CD14-positive monocyte (primary cell): Measurements from ENCODE around the gene KIRREL1. TPM values are rescaled to one million over a fixed set of nuclear protein-coding genes. Genes with fewer than 3 reads are reported as not detected.

Source experiments
- DNase-seq, 3 donors: peaks; one replicate each; pipeline ENCODE4 v3.0.0-alpha.2; 2011 to 2022
- H2AFZ ChIP-seq: 2 replicates; pipeline ENCODE4 v1.6.0; 2012; ENCODE audit warnings: mild to moderate bottlenecking, low read depth, low read length, inconsistent platforms; ENCODE audit not compliant: insufficient read depth, poor library complexity, severe bottlenecking
- H3K27ac ChIP-seq, 2 donors: 1 replicate in 1 of 2; 2 replicates in 1 of 2; pipeline ENCODE4 v1.5.1; 2012 to 2013; ENCODE audit warnings: low read length in 2 of 2, control low read depth in 1 of 2, inconsistent platforms in 1 of 2, low read depth in 1 of 2, mild to moderate bottlenecking in 1 of 2
- H3K27me3 ChIP-seq, 2 donors: one replicate each; pipeline versions ENCODE4 v1.6.0 to v1.6.1; 2011 to 2013; ENCODE audit warnings: low read length in 2 of 2; ENCODE audit not compliant: control insufficient read depth in 2 of 2, insufficient read depth in 2 of 2
- H3K36me3 ChIP-seq, 2 donors: replicated peaks in 1 of 2; 1 replicate in 1 of 2; 2 replicates in 1 of 2; pipeline versions ENCODE4 v1.5.1 to v1.6.1; 2012 to 2013; ENCODE audit warnings: low read length in 2 of 2, control low read depth in 1 of 2, inconsistent platforms in 1 of 2, mild to moderate bottlenecking in 1 of 2; ENCODE audit not compliant: insufficient read depth in 2 of 2, control insufficient read depth in 1 of 2
- H3K4me1 ChIP-seq, 2 donors: 1 replicate in 1 of 2; 2 replicates in 1 of 2; pipeline versions ENCODE4 v1.5.1 to v1.6.1; 2012 to 2013; ENCODE audit warnings: low read length in 2 of 2, control low read depth in 1 of 2, inconsistent platforms in 1 of 2, mild to moderate bottlenecking in 1 of 2, moderate library complexity in 1 of 2; ENCODE audit not compliant: insufficient read depth in 2 of 2, control insufficient read depth in 1 of 2
- H3K4me2 ChIP-seq: replicated peaks from 2 replicates; pipeline ENCODE3; 2012; ENCODE audit warnings: low read length, moderate library complexity, mild to moderate bottlenecking; ENCODE audit not compliant: poor library complexity, severe bottlenecking; ENCODE audit errors: extremely low read depth
- H3K4me3 ChIP-seq, 3 experiments: fragments of 200-600 bp in 1 of 3; sonication (generic) in 1 of 3; replicated peaks in 1 of 3; 1 replicate in 2 of 3; 2 replicates in 1 of 3; pipeline ENCODE4 v1.5.1; 2011 to 2013; ENCODE audit warnings: low read length in 3 of 3, mild to moderate bottlenecking in 3 of 3, control low read depth in 2 of 3, low read depth in 2 of 3, inconsistent platforms in 1 of 3, moderate library complexity in 1 of 3
- H3K79me2 ChIP-seq: 2 replicates; pipeline ENCODE4 v1.6.0; 2012; ENCODE audit warnings: mild to moderate bottlenecking, control low read depth, inconsistent platforms, low read length, moderate library complexity; ENCODE audit not compliant: insufficient read depth
- H3K9ac ChIP-seq: 2 replicates; pipeline ENCODE4 v1.6.0; 2017; ENCODE audit warnings: low read length, mild to moderate bottlenecking; ENCODE audit not compliant: insufficient read depth, poor library complexity, severe bottlenecking
- H3K9me3 ChIP-seq, 2 donors: replicated peaks in 1 of 2; 1 replicate in 1 of 2; 2 replicates in 1 of 2; pipeline versions ENCODE4 v1.5.1 to v1.6.1; 2012 to 2013; ENCODE audit warnings: low read length in 2 of 2, control low read depth in 1 of 2; ENCODE audit not compliant: control insufficient read depth in 1 of 2, insufficient read depth in 1 of 2
- H4K20me1 ChIP-seq: 2 replicates; pipeline ENCODE4 v1.6.0; 2012; ENCODE audit warnings: mild to moderate bottlenecking, low read length, control low read depth, moderate library complexity; ENCODE audit not compliant: insufficient read depth
- H3K27ac Mint-ChIP-seq, 7 donors: one replicate each; pipeline ENCODE4 v1.8.0; 2020; ENCODE audit warnings: mild to moderate bottlenecking in 7 of 7, mixed read lengths in 7 of 7, moderate library complexity in 6 of 7, inconsistent platforms in 2 of 7
- H3K27me3 Mint-ChIP-seq, 3 donors: one replicate each; pipeline ENCODE4 v1.8.0; 2021 to 2022; ENCODE audit warnings: low read depth in 3 of 3, mild to moderate bottlenecking in 3 of 3, mixed read lengths in 3 of 3, moderate library complexity in 3 of 3, inconsistent platforms in 1 of 3
- H3K36me3 Mint-ChIP-seq, 2 donors: one replicate each; pipeline ENCODE4 v1.8.0; 2020; ENCODE audit warnings: mixed read lengths in 2 of 2, inconsistent platforms in 1 of 2, mild to moderate bottlenecking in 1 of 2
- H3K4me1 Mint-ChIP-seq: one replicate; pipeline ENCODE4 v1.8.0; 2020; ENCODE audit warnings: mild to moderate bottlenecking, mixed read lengths
- H3K4me3 Mint-ChIP-seq, 2 donors: one replicate each; pipeline ENCODE4 v1.8.0; 2020; ENCODE audit warnings: mild to moderate bottlenecking in 2 of 2, mixed read lengths in 2 of 2, moderate library complexity in 1 of 2
- H3K9me3 Mint-ChIP-seq, 7 donors: one replicate each; pipeline ENCODE4 v1.8.0; 2020 to 2022; ENCODE audit warnings: mixed read lengths in 7 of 7, mild to moderate bottlenecking in 6 of 7, moderate library complexity in 6 of 7, inconsistent platforms in 2 of 7
- WGBS: methylation state at CpG from one replicate; pipeline ENCODE4 v1.1.5; 2013; ENCODE audit warnings: missing lambda C conversion rate; ENCODE audit not compliant: insufficient coverage; 5-methylcytosine and 5-hydroxymethylcytosine counted together
- intact Hi-C, 2 donors: fragments of 100-400 bp; cut with micrococcal nuclease; formaldehyde crosslinking; loops; one replicate each; pipeline versions ENCODE4 v1.15.0 to v1.15.1; 2023
- polyA plus RNA-seq, 3 donors: library from polyadenylated mRNA; depleted of rRNA in 1 of 3; unstranded in 2 of 3; stranded (reverse) in 1 of 3; fragments of 300-500 nt in 2 of 3; fragments of >200 nt in 1 of 3; fragmentation: Illumina TruSeq in 2 of 3; gene quantifications; 1 replicate in 2 of 3; 2 replicates in 1 of 3; pipeline ENCODE4 v1.2.3, GENCODE V29; 2012 to 2021
- TF ChIP-seq, protein P1 (sequence below): fragments of 200-600 bp; IDR thresholded peaks from one replicate; pipeline ENCODE4 v1.8.0; 2022; ENCODE audit warnings: antibody characterized with exemption, mild to moderate bottlenecking

Gene KIRREL1
- polyA plus RNA-seq, 3 donors = not detected

DNA sequence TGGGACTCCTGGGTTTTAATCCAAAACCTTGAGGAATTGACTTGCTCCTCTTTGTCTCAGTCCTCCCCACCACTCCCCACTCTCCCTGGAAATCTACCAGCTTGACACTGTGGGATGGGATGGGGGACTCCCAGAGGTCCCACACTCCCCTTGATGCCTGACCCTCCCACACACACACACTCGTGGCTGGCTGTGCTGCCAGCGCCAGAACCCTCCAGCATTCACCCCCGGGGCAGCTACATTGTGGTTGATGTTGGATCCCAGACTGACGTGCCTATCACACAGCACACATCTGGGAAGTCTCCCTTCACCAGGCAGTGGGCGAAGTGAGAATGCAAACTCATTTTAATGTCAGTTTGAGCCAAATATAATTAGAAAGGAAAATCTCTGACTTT, 10.0 kb downstream of the KIRREL1 start:
- H3K27me3 ChIP-seq = peaks cover 0 to 3% of the 10 kb centered on the region in 2 donors
- H3K4me2 ChIP-seq = no peak overlapping the region
- Mint-ChIP-seq H3K4me1 (no peaks in the 10 kb centered on the region), H3K4me3 (no peak overlapping the region), H3K27me3 (peaks cover 4 to 11% (median 6%) of the 10 kb centered on the region in 3 donors), H3K27ac (no peak overlapping the region), H3K9me3 (no peaks in the 10 kb centered on the region), H3K36me3 (no peaks in the 10 kb centered on the region)
- 7% methylated on average over 2 of the region's 5 CpGs for WGBS
- no peaks in the 10 kb centered on the region for H3K79me2 ChIP-seq
- no peaks in the 10 kb centered on the region for H3K9me3 ChIP-seq
- no peak overlapping the region for H3K4me3 ChIP-seq
- no peak for DNase-seq
- no peak overlapping the region for H3K27ac ChIP-seq
- TF ChIP-seq, protein P1, sequence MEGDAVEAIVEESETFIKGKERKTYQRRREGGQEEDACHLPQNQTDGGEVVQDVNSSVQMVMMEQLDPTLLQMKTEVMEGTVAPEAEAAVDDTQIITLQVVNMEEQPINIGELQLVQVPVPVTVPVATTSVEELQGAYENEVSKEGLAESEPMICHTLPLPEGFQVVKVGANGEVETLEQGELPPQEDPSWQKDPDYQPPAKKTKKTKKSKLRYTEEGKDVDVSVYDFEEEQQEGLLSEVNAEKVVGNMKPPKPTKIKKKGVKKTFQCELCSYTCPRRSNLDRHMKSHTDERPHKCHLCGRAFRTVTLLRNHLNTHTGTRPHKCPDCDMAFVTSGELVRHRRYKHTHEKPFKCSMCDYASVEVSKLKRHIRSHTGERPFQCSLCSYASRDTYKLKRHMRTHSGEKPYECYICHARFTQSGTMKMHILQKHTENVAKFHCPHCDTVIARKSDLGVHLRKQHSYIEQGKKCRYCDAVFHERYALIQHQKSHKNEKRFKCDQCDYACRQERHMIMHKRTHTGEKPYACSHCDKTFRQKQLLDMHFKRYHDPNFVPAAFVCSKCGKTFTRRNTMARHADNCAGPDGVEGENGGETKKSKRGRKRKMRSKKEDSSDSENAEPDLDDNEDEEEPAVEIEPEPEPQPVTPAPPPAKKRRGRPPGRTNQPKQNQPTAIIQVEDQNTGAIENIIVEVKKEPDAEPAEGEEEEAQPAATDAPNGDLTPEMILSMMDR = no peak
- no peak overlapping the region for H3K9ac ChIP-seq
- intact Hi-C loops = no loop called here
- no peak overlapping the region for H2AFZ ChIP-seq
- no peaks in the 10 kb centered on the region for H3K4me1 ChIP-seq
- no peaks in the 10 kb centered on the region for H4K20me1 ChIP-seq
- H3K36me3 ChIP-seq = no peaks in the 10 kb centered on the region

DNA sequence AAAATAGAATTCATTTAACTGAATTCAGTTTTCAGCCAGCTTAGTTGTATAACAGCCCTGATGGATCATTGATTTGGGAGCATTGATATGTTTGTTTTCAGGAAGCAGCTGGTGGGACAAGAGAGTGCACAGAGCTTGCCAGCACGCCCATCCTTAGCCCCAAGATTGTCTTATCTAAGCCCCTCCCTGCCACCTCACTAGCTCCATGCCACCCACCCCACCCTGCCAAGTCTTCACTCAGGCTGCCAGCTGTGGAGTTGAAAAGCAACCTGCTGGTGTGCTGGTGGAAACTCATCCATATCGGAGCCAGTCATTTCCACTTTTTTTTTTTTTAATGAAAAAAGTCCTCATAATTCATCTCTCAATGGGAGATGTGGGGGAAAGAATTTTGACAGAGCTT, 11.8 kb downstream of the KIRREL1 start:
- DNase-seq = no peak
- H3K36me3 Mint-ChIP-seq = no peaks in the 10 kb centered on the region
- no peak overlapping the region for H3K4me3 Mint-ChIP-seq
- TF ChIP-seq, protein P1 = no peak
- Histone ChIP-seq H3K79me2 (no peaks in the 10 kb centered on the region), H2AFZ (no peak overlapping the region), H3K9me3 (no peaks in the 10 kb centered on the region), H3K4me3 (no peak overlapping the region), H3K4me1 (no peaks in the 10 kb centered on the region), H3K9ac (no peak overlapping the region), H4K20me1 (no peaks in the 10 kb centered on the region), H3K36me3 (no peaks in the 10 kb centered on the region), H3K4me2 (no peak overlapping the region), H3K27ac (no peak overlapping the region), H3K27me3 (no peaks in the 10 kb centered on the region)
- no peak overlapping the region for H3K27ac Mint-ChIP-seq
- intact Hi-C loops = no loop called here
- H3K4me1 Mint-ChIP-seq = no peaks in the 10 kb centered on the region
- H3K27me3 Mint-ChIP-seq = peaks cover 2 to 9% (median 6%) of the 10 kb centered on the region in 3 donors
- no peaks in the 10 kb centered on the region for H3K9me3 Mint-ChIP-seq
- no CpG with 5 or more reads among the region's 2 CpGs for WGBS
